Heart left ventricle (tissue), 13 donors: ENCODE measurements around the gene GTPBP6.

Source experiments
- POLR2A ChIP-seq, 2 donors: fragments of 450-650 bp; IDR thresholded peaks; one replicate each; pipeline ENCODE4 v1.6.1; 2017; ENCODE audit warnings: antibody characterized with exemption in 2 of 2, mild to moderate bottlenecking in 2 of 2, moderate library complexity in 2 of 2
- TF ChIP-seq, protein P1 (sequence below), 12 donors: fragments of 200-600 bp; sonication (generic) in 4 of 12; IDR thresholded peaks; one replicate each; pipeline versions ENCODE4 v1.5.0 to v1.8.0; 2018 to 2022; ENCODE audit warnings: antibody characterized with exemption in 12 of 12, mild to moderate bottlenecking in 5 of 12
- donor health status: ischemic (EF 13 %, LVEDD 7.1; RV severe dilation, severe dysfunction).
- donor health status: DM: no; HTN: yes; CAD: no.
- donor health status: DM: no; HTN: no; CAD: no.
- donor health status: ischemic (EF 25% LVEDD 6.9; RV normal size, moderate dysfunction).
- donor health status: ischemic (EF 25% LVEDD 5.7; RV mildly dilated, moderate dysfunction).
- donor health status: ischemic (EF 35%, LVEDD 5.7; RV mildly dilated, moderate dysfunction).
- donor health status: nonischemic (EF 11% LVEDD 7.7; RV severe dilation, severe dysfunction).
- donor health status: DM: yes; HTN: yes; CAD: no.
- donor health status: PGD.
- donor health status: ischemic (EF 29% LVEDD 5.4; RV normal size, mild dysfunction).
- donor health status: nonischemic (EF 23%, LVEDD 6.1; RV moderate dilation, normal function).

DNA sequence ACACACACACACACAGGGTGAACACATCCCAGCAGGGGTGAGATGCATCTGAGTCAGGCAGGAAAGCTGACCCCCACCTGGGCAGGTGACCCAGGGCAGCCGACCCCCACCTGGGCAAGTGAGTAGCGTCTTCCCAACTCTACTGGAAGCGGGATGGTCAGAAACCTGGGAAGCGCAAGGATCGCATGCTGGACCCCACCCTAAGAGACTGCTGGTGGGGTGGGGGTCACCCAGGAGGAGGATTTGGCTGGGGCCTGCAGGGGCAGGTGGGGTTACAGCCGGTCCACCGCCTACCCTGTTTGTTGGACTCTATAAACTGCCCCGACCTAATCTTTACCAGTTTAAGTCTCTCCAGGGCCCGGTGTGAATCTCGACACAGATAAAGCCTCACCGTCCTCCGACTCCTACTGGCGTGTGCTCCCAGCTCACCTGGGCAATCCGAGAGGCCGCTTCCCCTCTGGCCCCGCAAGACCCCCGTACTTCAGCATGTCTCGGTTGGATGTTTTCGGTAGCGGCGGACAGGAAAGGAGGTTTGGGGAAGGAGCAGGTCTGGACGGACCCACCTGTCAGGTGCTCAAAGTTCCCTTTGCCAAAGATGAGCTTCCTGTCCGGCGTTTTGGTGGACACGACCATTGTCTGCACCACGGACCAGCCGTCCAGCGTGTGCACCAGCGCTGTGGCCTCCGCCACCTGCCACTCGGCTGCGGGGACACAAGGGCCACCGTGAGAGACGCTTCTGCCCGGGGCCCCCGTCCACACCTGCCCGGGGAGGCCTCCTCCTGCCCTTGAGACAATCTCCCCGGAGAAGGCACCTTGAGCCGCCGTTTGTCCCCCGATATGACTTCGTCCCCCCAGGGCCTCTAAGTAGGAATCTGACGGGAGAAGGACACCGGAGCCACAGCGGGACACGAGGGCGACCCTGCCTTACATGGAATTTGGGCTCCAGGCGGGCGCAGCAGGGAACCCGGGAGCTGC lies 2.0 kb downstream of the GTPBP6 start:
- TF ChIP-seq, protein P1, sequence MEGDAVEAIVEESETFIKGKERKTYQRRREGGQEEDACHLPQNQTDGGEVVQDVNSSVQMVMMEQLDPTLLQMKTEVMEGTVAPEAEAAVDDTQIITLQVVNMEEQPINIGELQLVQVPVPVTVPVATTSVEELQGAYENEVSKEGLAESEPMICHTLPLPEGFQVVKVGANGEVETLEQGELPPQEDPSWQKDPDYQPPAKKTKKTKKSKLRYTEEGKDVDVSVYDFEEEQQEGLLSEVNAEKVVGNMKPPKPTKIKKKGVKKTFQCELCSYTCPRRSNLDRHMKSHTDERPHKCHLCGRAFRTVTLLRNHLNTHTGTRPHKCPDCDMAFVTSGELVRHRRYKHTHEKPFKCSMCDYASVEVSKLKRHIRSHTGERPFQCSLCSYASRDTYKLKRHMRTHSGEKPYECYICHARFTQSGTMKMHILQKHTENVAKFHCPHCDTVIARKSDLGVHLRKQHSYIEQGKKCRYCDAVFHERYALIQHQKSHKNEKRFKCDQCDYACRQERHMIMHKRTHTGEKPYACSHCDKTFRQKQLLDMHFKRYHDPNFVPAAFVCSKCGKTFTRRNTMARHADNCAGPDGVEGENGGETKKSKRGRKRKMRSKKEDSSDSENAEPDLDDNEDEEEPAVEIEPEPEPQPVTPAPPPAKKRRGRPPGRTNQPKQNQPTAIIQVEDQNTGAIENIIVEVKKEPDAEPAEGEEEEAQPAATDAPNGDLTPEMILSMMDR (IDR thresholded peaks at IDR 0.05) = no peak
- no peak for TF ChIP-seq POLR2A (IDR thresholded peaks at IDR 0.05)
